BLaER1 (cell line): ENCODE measurements around the gene SH3PXD2A.
A peak's percentile ranks its signal among the peaks of the same experiment; 100 is the strongest.

ENCODE experiments used
- H3K27ac ChIP-seq: shearing (Covaris generic); formaldehyde crosslinking; 2 replicates; pipeline ENCODE4 v1.8.1; 2022
- H3K27me3 ChIP-seq: shearing (Covaris generic); formaldehyde crosslinking; 2 replicates; pipeline ENCODE4 v1.8.1; 2022
- H3K36me3 ChIP-seq: shearing (Covaris generic); formaldehyde crosslinking; 2 replicates; pipeline ENCODE4 v1.8.1; 2022
- H3K4me1 ChIP-seq: shearing (Covaris generic); formaldehyde crosslinking; 2 replicates; pipeline ENCODE4 v1.8.1; 2022
- H3K4me2 ChIP-seq: shearing (Covaris generic); formaldehyde crosslinking; 2 replicates; pipeline ENCODE4 v1.8.1; 2022
- H3K4me3 ChIP-seq: shearing (Covaris generic); formaldehyde crosslinking; 2 replicates; pipeline ENCODE4 v1.8.1; 2022
- H3K9ac ChIP-seq: shearing (Covaris generic); formaldehyde crosslinking; 2 replicates; pipeline ENCODE4 v1.8.1; 2022
- H3K9me3 ChIP-seq: shearing (Covaris generic); formaldehyde crosslinking; 2 replicates; pipeline ENCODE4 v1.8.1; 2022
- H4K20me1 ChIP-seq: shearing (Covaris generic); formaldehyde crosslinking; 2 replicates; pipeline ENCODE4 v1.8.1; 2022
- Cebpa-rat ChIP-seq: shearing (Covaris generic); IDR thresholded peaks from 2 replicates; pipeline ENCODE4 v1.8.1; 2022

Gene SH3PXD2A

GRCh38 chr10:103698266-103698665 lies 157.1 kb downstream of the SH3PXD2A start:
- no peak for TF ChIP-seq Cebpa-rat
- peaks cover 56% of the 10 kb centered on the region for H3K36me3 ChIP-seq
- 0 out of 2 replicates have a peak overlapping the region, but pooled peaks have one; percentile 57 for H3K27ac ChIP-seq

GRCh38 chr10:103697787-103698186 lies 157.6 kb downstream of the SH3PXD2A start:
- peaks cover 15% of the 10 kb centered on the region; the same call in 1 of the 2 replicates for H3K27me3 ChIP-seq
- no peak for TF ChIP-seq Cebpa-rat
- no peak overlapping the region for H3K4me3 ChIP-seq
- peaks cover 77% of the 10 kb centered on the region for H4K20me1 ChIP-seq
- no peaks in the 10 kb centered on the region for H3K9me3 ChIP-seq
- H3K27ac ChIP-seq: peak overlapping the region; percentile 57; the same call in 1 of the 2 replicates
- no peak overlapping the region for H3K9ac ChIP-seq
- peaks cover 51% of the 10 kb centered on the region for H3K36me3 ChIP-seq
- peaks cover 53% of the 10 kb centered on the region for H3K4me1 ChIP-seq
- peak overlapping the region; percentile 96; the same call in 1 of the 2 replicates for H3K4me2 ChIP-seq

More at GRCh38 chr10:103698266-103698665, 157.1 kb downstream of the SH3PXD2A start:
- Histone ChIP-seq H3K9ac (no peak overlapping the region), H4K20me1 (peaks cover 74% of the 10 kb centered on the region), H3K27me3 (peaks cover 14% of the 10 kb centered on the region; the same call in 1 of the 2 replicates), H3K9me3 (no peaks in the 10 kb centered on the region), H3K4me2 (peak overlapping the region; percentile 96; the same call in 1 of the 2 replicates), H3K4me1 (peaks cover 51% of the 10 kb centered on the region), H3K4me3 (no peak overlapping the region)

- peak overlapping the region; percentile 18; the same call in 1 of the 2 replicates for H3K9ac ChIP-seq
- H3K36me3 ChIP-seq: peaks cover 39% of the 10 kb centered on the region
- no peaks in the 10 kb centered on the region for H3K9me3 ChIP-seq
- no peak overlapping the region for H3K4me3 ChIP-seq
- peak; percentile 57; the same call in 1 of the 2 replicates for TF ChIP-seq Cebpa-rat
- peak overlapping the region; percentile 96 for H3K4me2 ChIP-seq
- H3K27ac ChIP-seq: peak overlapping the region; percentile 57
- H3K4me1 ChIP-seq: peaks cover 64% of the 10 kb centered on the region
- H4K20me1 ChIP-seq: peaks cover 89% of the 10 kb centered on the region
- peaks cover 19% of the 10 kb centered on the region; the same call in 1 of the 2 replicates for H3K27me3 ChIP-seq
Observed at GRCh38 chr10:103696411-103697145, 158.8 kb downstream of the SH3PXD2A start.

GRCh38 chr10:103696094-103696410 lies 159.3 kb downstream of the SH3PXD2A start:
- H3K4me2 ChIP-seq: peak overlapping the region; percentile 96
- no peak for TF ChIP-seq Cebpa-rat
- no peak overlapping the region for H3K4me3 ChIP-seq
- no peaks in the 10 kb centered on the region for H3K9me3 ChIP-seq
- no peak overlapping the region for H3K9ac ChIP-seq
- H4K20me1 ChIP-seq: peaks cover 95% of the 10 kb centered on the region
- H3K4me1 ChIP-seq: peaks cover 67% of the 10 kb centered on the region
- H3K36me3 ChIP-seq: peaks cover 34% of the 10 kb centered on the region
- H3K27ac ChIP-seq: 0 out of 2 replicates have a peak overlapping the region, but pooled peaks have one; percentile 15
- H3K27me3 ChIP-seq: peaks cover 19% of the 10 kb centered on the region; the same call in 1 of the 2 replicates

- Histone ChIP-seq H3K9me3 (no peaks in the 10 kb centered on the region), H3K9ac (no peak overlapping the region; the same call in 1 of the 2 replicates), H3K27ac (peak overlapping the region; percentile 15; the same call in 1 of the 2 replicates), H3K36me3 (peaks cover 29% of the 10 kb centered on the region), H3K4me1 (peaks cover 67% of the 10 kb centered on the region), H3K4me3 (no peak overlapping the region), H3K27me3 (peaks cover 19% of the 10 kb centered on the region; the same call in 1 of the 2 replicates), H4K20me1 (peaks cover 97% of the 10 kb centered on the region), H3K4me2 (peak overlapping the region; percentile 96)
- TF ChIP-seq Cebpa-rat: peak; percentile 63
Observed at GRCh38 chr10:103695584-103696005, 159.8 kb downstream of the SH3PXD2A start.

- H3K9ac ChIP-seq: no peak overlapping the region
- peak overlapping the region; percentile 96 for H3K4me2 ChIP-seq
- H4K20me1 ChIP-seq: peaks cover 97% of the 10 kb centered on the region
- peak overlapping the region; percentile 60 for H3K4me3 ChIP-seq
- no peak for TF ChIP-seq Cebpa-rat
- no peaks in the 10 kb centered on the region for H3K9me3 ChIP-seq
- peaks cover 74% of the 10 kb centered on the region for H3K4me1 ChIP-seq
- H3K27me3 ChIP-seq: peaks cover 19% of the 10 kb centered on the region; the same call in 1 of the 2 replicates
- peaks cover 20% of the 10 kb centered on the region; the same call in 1 of the 2 replicates for H3K36me3 ChIP-seq
- no peak overlapping the region for H3K27ac ChIP-seq
Observed at GRCh38 chr10:103693812-103694205, 161.6 kb downstream of the SH3PXD2A start.

GRCh38 chr10:103692952-103693811 lies 162.2 kb downstream of the SH3PXD2A start:
- peak overlapping the region; percentile 55; the same call in 1 of the 2 replicates for H3K9ac ChIP-seq

GRCh38 chr10:103692436-103692951 lies 162.9 kb downstream of the SH3PXD2A start:
- Histone ChIP-seq H3K4me2 (peak overlapping the region; percentile 96), H3K4me3 (peak overlapping the region; percentile 58), H3K36me3 (peaks cover 9% of the 10 kb centered on the region; the same call in 1 of the 2 replicates), H3K9ac (peak overlapping the region; percentile 55; the same call in 1 of the 2 replicates), H4K20me1 (peaks cover 97% of the 10 kb centered on the region), H3K9me3 (no peaks in the 10 kb centered on the region), H3K4me1 (peaks cover 71% of the 10 kb centered on the region), H3K27ac (no peak overlapping the region), H3K27me3 (peaks cover 19% of the 10 kb centered on the region; the same call in 1 of the 2 replicates)
- no peak for TF ChIP-seq Cebpa-rat

More at GRCh38 chr10:103692952-103693811, 162.2 kb downstream of the SH3PXD2A start:
- H3K27me3 ChIP-seq: peaks cover 19% of the 10 kb centered on the region; the same call in 1 of the 2 replicates
- peaks cover 97% of the 10 kb centered on the region for H4K20me1 ChIP-seq
- peaks cover 78% of the 10 kb centered on the region for H3K4me1 ChIP-seq
- peak overlapping the region; percentile 60 for H3K4me3 ChIP-seq
- H3K4me2 ChIP-seq: peak overlapping the region; percentile 96
- no peak for TF ChIP-seq Cebpa-rat
- peaks cover 15% of the 10 kb centered on the region; the same call in 1 of the 2 replicates for H3K36me3 ChIP-seq
- H3K9me3 ChIP-seq: no peaks in the 10 kb centered on the region
- no peak overlapping the region for H3K27ac ChIP-seq
